Measurements from ENCODE around the gene NLGN3. TPM values are rescaled to one million over a fixed set of nuclear protein-coding genes. Genes with fewer than 3 reads are reported as not detected.

NLGN3 gene
- total and polyA plus RNA-seq, 7 donors = 0.04 to 0.32 (median 0.10) TPM

DNA sequence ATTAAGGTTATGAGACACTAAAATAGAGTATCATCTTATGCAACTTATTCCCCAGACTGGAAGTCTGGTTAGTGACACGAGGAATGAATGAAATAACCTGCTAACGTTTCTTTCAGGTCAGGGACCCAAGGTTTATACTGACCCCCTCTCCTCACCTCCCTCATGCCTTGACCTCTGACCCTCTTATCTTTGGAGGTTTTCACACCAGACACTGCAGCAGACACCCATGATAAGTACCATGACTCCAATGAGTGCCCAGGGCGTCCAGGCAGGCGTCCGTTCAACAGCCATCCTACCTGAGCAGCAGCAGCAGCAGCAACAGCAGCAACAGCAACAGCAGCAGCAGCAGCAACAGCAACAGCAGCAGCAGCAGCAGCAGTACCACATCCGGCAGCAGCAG is 4.2 kb upstream of the NLGN3 start:
- H3K4me1 ChIP-seq = no peaks in the 10 kb centered on the region
- H3K4me3 ChIP-seq = no peak overlapping the region
- DNase-seq (no peak), ATAC-seq (no peak)
- no peaks in the 10 kb centered on the region for H3K9me3 ChIP-seq
- 72 to 91% (median 86%) methylated on average over 6 of the region's 6 CpGs for WGBS, 3 donors
- no peak overlapping the region for H3K27ac ChIP-seq
- intact Hi-C loops (cut with DNase I) = no loop called here
- no peaks in the 10 kb centered on the region for H3K27me3 ChIP-seq (ENCODE audit: insufficient read depth in 3 of 3, low read length in 2 of 3)
- TF ChIP-seq, protein P1, sequence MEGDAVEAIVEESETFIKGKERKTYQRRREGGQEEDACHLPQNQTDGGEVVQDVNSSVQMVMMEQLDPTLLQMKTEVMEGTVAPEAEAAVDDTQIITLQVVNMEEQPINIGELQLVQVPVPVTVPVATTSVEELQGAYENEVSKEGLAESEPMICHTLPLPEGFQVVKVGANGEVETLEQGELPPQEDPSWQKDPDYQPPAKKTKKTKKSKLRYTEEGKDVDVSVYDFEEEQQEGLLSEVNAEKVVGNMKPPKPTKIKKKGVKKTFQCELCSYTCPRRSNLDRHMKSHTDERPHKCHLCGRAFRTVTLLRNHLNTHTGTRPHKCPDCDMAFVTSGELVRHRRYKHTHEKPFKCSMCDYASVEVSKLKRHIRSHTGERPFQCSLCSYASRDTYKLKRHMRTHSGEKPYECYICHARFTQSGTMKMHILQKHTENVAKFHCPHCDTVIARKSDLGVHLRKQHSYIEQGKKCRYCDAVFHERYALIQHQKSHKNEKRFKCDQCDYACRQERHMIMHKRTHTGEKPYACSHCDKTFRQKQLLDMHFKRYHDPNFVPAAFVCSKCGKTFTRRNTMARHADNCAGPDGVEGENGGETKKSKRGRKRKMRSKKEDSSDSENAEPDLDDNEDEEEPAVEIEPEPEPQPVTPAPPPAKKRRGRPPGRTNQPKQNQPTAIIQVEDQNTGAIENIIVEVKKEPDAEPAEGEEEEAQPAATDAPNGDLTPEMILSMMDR (IDR thresholded peaks at IDR 0.05) = no peak
- peaks cover 2 to 61% of the 10 kb centered on the region in 2 donors for H3K36me3 ChIP-seq (ENCODE audit: insufficient read depth in 1 of 2, low read depth in 1 of 2)

DNA sequence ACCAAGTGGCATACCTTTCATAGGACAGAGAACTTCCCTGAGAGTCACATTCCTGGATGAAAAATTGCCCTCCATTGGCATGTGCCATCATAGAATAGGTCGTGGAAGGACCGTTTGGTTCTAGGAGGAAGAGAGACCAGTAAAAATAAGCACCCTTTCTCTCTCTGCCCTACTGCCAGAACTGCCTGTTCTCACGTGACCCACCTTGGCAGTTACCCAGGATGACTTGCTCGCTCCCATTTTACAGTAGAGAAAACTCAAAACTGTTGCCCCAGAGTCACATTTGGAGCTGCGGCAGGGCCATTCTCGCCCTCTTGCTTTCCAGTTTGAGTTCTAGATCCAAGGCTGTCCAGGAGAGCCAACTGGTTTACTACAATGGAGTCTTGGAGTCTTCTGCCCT is 1.1 kb upstream of the NLGN3 start:
- DNase-seq = peak in 1 of 2 donors; percentile 47

DNA sequence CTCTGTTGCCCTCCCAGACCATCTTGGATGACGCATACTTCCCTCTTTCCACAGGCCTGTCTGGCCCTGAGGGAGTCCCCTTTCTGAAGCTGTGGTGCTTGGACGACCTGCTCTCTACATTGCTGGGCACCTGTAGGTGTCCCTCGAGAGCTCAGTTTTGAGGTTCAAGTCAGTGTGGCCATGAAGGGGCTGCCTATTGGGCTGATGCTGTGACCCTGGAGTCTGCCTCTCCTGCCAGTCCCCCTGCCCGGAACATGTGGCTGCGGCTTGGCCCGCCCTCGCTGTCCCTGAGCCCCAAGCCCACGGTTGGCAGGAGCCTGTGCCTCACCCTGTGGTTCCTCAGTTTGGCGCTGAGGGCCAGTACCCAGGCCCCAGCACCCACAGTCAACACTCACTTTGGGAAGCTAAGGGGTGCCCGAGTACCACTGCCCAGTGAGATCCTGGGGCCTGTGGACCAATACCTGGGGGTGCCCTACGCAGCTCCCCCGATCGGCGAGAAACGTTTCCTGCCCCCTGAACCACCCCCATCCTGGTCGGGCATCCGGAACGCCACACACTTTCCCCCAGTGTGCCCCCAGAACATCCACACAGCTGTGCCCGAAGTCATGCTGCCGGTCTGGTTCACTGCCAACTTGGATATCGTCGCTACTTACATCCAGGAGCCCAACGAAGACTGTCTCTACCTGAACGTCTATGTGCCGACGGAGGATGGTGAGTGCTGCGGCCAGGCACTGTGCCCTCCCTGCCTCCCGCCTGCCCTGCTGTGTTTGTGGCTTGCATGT is 3.0 kb downstream of the NLGN3 start:
- Histone ChIP-seq H3K27ac (no peak overlapping the region), H3K36me3 (ENCODE audit: insufficient read depth in 1 of 2, low read depth in 1 of 2) (peaks cover 0 to 2% of the 10 kb centered on the region in 2 donors), H3K4me1 (peaks cover 2% of the 10 kb centered on the region), H3K27me3 (ENCODE audit: insufficient read depth in 3 of 3, low read length in 2 of 3) (peaks cover 0 to 4% (median 0%) of the 10 kb centered on the region in 3 donors), H3K4me3 (no peak overlapping the region), H3K9me3 (no peaks in the 10 kb centered on the region)
- WGBS, 3 donors = 63 to 70% (median 66%) methylated on average over 21 to 28 of the region's 28 CpGs
- TF ChIP-seq, protein P1 (IDR thresholded peaks at IDR 0.05) = no peak
- ATAC-seq (no peak), DNase-seq (no peak)
- intact Hi-C loops (cut with DNase I) = no loop called here

More for the DNA sequence above, 1.1 kb upstream of the NLGN3 start:
- TF ChIP-seq, protein P1 (IDR thresholded peaks at IDR 0.05) = no peak
- ATAC-seq = peak in 1 of 4 donors; percentile 28
- peaks cover 2% of the 10 kb centered on the region for H3K4me1 ChIP-seq
- intact Hi-C loops (cut with DNase I) = no loop called here
- no peak overlapping the region for H3K4me3 ChIP-seq
- peaks cover 0 to 4% (median 0%) of the 10 kb centered on the region in 3 donors for H3K27me3 ChIP-seq (ENCODE audit: insufficient read depth in 3 of 3, low read length in 2 of 3)
- peaks cover 0 to 36% of the 10 kb centered on the region in 2 donors for H3K36me3 ChIP-seq (ENCODE audit: insufficient read depth in 1 of 2, low read depth in 1 of 2)
- no peaks in the 10 kb centered on the region for H3K9me3 ChIP-seq
- H3K27ac ChIP-seq = no peak overlapping the region
- WGBS, 3 donors = 37 to 57% (median 45%) methylated on average over 5 to 6 of the region's 6 CpGs

DNA sequence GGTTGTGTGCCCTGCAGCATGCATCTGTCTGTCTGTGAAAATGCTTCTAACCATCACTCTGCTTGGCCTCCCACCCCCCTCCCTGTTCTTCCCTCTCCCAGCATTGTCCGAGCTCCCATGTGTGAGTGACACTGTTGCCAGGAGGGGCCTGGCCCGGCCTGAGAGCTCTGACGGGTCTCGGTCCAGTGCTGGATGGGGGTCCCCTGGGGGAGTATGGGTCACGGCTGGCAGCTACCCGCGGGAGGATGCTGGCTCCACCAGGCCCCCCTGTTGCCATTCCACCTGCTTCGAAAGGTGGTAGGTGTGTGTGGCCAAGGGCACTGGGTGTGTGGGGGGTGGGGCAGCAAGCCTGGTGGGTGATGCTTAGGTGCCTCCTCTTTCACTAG is 3.6 kb downstream of the NLGN3 start:
- H3K9me3 ChIP-seq = no peaks in the 10 kb centered on the region
- no peak for ATAC-seq
- H3K36me3 ChIP-seq (ENCODE audit: insufficient read depth in 1 of 2, low read depth in 1 of 2) = no peaks in the 10 kb centered on the region
- no peak overlapping the region for H3K27ac ChIP-seq
- TF ChIP-seq, protein P1 (IDR thresholded peaks at IDR 0.05) = no peak
- peaks cover 2% of the 10 kb centered on the region for H3K4me1 ChIP-seq
- intact Hi-C loops (cut with DNase I) = no loop called here
- H3K27me3 ChIP-seq (ENCODE audit: insufficient read depth in 3 of 3, low read length in 2 of 3) = peaks cover 0 to 6% (median 0%) of the 10 kb centered on the region in 3 donors
- WGBS, 3 donors = 65 to 79% (median 70%) methylated on average over 8 of the region's 8 CpGs
- no peak overlapping the region for H3K4me3 ChIP-seq
- no peak for DNase-seq
